Stimulated activated naive CD4-positive, alpha-beta T cell treated with Interleukin-2 at 50 U/mL for 16 hours (primary cell): Measurements from ENCODE around the gene ACLY.
A peak's percentile ranks its signal among the peaks of the same experiment; 100 is the strongest.
"Not testable (repeated sequence)": the region's sequence is repeated elsewhere in the genome, so short reads cannot be mapped to it uniquely, and the experiment has no call there.

Experiments used
- DNase-seq: peaks from one replicate; lab custom pipeline; 2025; lab: John Stamatoyannopoulos, UW

ACLY gene

DNA sequence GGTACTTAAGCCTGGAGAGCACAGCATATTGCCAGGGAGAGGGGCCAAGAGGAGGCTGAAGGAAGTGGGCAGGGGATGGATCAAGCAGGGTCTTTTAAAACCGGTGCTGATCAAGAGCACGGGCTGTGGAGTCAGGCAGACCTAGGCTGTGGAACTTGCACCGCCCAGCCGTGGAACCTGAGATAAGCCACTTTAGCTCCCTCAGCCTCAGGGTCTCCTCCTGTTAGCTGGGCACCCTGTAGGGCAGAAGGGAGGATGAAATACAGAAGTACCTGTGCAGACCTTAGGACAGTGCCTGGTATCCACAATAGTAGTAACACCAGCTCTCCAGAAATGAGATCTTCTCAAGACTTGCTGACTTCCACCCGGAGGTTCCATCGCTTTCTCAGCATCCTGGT is 20.9 kb upstream of the ACLY start:
- no peak for DNase-seq

DNA sequence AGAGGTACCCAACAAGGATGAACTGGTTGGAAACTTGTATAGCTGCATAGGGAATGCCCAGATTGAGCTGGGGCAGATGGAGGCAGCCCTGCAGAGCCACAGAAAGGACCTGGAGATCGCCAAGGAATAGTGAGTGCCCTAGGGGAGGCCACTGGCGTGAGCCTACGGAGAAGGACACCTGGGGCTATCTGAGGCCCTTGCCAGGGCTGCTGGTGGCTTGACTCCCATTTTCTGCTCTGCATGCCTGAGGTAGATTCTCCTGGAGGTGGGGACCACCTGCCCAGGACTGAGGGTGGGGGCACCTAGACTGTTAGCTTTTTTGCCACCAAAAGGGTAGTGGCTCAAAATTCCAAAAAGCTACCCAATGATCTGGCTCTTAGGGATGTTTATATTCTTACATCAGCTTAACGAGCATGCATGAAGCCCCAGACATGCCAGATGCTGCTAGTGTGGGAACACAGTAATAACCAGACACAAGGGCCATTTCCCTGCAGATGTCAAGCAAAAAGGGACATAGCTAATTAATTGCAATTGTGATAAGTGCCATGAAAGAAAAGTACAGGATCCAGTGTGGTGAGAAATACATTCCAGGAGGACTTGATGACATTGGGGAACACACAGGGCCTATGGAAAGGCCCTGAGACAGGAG is 20.4 kb upstream of the ACLY start:
- no peak for DNase-seq

DNA sequence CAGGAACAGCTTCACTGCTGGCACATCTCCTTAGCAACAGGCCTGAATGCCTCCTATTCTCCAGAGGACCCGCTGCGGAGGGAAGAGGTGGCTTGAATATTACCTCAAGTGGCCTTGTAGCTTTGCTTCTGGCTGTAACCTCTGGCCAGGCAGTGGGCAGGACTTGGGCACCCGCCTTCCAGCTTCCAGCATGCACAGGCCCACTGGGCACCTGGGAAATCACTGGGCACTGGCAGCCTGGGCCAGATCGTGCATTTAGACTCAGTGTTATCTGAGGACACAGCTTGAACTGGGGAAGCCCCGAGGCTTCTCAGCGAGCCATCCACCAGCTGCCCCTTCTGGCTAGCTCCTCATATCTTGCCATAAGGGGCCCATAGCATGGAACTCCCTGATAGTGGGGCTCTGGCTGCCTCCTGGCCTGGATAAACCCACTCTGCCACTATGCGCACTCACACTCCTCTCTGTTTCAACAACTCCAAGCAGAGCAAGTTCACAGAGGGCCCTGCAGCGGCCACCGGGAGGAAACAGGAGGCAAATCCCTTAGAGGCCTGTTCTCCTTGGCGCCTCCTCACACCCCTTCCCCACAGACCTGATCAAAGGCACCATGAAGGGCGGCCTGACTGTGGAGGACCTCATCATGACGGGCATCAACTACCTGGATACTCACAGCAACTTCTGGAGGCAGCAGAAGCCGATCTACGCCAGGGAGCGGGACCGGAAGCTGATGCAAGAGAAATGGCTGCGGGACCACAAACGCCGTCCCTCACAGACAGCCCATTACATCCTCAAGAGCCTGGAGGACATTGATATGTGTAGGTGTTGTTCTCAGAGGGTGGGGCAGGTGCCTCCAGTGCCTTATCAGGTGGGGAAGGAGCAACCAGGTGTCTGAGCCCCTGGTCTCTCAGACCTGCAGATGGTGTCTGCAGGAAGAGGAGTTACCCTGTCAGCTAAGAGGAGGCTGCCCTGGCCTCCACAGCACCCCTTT is 19.5 kb upstream of the ACLY start:
- no peak for DNase-seq

- DNase-seq = no peak
Measured at GRCh38 chr17:41935641-41936040, 16.9 kb upstream of the ACLY start.

GRCh38 chr17:41932816-41933389 is 14.2 kb upstream of the ACLY start:
- no peak for DNase-seq

DNA sequence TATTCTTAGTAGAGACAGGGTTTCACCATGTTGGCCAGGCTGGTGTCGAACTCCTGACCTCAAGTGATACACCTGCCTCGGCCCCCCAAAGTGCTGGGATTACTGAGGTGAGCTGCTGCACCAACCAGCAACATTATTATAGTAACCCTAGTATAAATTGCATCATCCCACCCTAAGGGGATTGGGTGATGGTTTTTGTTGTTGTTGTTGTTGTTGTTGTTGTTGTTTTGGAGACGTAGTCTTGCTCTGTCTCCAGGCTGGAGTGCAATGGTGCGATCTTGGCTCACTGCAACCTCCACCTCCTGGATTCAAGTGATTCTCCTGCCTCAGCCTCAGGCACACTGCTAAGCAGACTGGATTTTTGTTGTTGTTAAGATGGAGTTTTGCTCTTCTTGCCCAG is 13.0 kb upstream of the ACLY start:
- DNase-seq = not testable (repeated sequence)

- DNase-seq = not testable (repeated sequence)
Measured at GRCh38 chr17:41930833-41931156, 12.0 kb upstream of the ACLY start.

GRCh38 chr17:41930009-41930832 is 11.5 kb upstream of the ACLY start, which contains the start of gene ODAD4:
ODAD4 (plus strand) TSS chr17:41930617; CDS start chr17:41930724, 107 bp downstream.
- DNase-seq = peak; percentile 96

- no peak for DNase-seq
Measured at GRCh38 chr17:41928693-41929251, 10.0 kb upstream of the ACLY start.

DNA sequence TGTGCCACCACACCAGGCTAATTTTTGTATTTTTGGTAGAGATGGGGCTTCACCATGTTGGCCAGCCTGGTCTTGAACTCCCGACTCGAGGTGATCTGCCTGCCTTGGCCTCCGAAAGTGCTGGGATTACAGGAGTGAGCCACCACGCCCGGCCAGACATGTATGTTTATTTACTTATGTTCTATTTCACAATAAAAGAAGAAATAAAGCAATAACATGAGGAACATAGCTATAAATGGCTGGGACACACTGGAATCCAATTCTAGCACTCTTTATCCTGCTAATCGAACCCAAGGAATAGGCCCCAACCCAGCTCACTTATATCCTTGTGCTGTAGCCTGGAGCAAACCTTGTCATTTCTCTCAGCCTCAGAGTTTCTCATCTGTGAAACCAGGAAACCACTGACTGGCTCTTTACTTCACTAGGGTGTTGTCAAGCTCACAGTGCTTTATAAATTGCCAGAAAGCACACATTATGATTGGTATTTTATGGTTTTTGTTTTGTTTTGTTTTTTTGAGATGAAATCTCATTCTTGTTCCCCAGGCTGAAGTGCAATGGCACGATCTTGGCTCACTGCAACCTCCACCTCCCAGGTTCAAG is 7.3 kb upstream of the ACLY start:
- no peak for DNase-seq

- no peak for DNase-seq
Measured at GRCh38 chr17:41920580-41920955, 1.8 kb upstream of the ACLY start.

GRCh38 chr17:41919840-41920579 is 1.3 kb upstream of the ACLY start:
- no peak for DNase-seq

DNA sequence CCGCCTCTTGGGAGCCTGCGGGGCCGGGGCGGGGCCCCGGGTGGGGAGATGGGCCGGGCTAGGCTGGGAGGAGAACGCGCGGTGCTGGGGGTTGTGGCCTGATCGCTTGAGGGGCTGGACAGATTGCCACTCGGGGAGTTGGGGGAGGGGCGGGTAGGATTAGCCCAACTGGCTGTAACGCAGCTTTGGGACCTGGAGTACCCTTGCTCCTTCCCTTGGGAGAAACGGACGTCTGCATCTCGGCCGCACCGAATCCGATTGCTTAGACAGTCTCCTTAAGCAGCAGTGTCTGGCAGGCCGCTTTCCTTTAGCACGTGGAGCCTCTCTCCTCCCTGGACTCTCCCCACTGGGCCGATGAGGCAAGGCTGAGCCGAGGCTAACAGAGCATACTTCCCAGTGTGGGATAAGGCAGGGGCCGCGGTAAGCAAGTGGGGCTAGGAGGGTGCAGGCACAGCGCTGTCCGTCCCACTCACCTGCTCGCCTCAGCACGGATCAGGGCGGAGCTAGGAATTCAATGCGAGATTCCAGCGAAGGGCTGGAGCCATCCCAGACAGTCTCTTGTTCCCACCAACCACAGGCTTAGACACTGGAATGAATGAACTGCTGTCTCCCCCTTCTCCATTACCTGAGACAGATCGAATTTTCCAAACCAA is 540 bp upstream of the ACLY start:
- no peak for DNase-seq

GRCh38 chr17:41917679-41918313 is 955 bp downstream of the ACLY start:
- peak; percentile 34 for DNase-seq

DNA sequence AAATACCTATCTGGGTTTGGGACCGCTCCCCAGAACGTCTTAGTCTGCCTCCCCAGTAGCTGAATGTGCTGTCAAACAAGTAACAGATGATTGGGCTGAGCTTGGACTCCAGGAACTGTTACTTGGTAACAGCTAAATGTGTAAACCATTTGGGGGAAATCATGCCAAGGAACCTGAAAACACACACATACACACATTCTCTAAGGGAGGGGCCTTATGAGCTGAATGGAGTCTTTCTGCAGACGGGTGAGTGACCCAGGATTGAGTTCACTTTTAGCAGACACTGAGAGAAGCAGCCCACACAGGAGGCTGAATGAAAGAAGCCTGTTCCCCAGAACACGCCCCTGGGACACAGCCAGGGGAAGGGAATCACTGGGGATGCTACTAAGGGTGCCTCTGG is 1.6 kb downstream of the ACLY start:
- DNase-seq = no peak

DNA sequence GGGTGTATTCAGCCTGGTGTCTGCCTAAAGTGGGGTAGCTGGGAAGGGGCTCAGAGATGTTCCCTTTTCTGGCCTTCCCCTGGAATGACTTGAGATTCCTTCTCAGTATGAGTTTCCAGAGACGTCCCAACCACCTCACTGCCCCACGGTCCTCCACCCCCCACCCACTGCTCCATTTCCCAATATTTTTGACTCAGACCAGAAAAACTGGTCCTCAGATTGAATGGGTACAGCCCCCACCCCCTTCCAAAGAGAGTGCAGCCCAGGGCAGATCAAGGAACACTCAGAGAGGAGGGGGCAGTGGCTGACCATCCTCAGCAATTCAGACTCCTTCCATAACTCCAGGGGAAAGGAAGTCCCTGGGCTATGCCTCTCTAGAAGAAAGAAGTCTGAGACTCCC is 3.2 kb downstream of the ACLY start:
- DNase-seq = no peak

DNA sequence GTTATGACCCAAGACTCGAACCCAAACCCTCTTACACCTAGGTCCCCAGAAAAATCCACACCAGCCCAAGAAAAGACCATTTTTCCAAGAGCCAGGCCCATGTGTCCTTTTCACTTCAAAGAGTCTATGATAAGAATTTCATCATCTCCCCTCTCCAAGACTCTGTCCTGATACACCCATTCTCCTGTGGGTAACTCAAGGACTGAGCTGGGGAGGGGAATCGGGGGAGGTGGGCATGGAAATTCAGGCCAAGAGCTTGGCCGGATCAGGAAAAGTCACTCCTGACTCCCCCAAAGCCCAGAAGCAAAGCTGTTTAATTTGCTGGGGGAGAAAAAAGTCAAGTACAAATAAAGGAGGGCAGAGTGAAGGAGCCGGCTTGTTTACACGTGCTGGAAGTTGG is 3.7 kb downstream of the ACLY start:
- DNase-seq = no peak

DNA sequence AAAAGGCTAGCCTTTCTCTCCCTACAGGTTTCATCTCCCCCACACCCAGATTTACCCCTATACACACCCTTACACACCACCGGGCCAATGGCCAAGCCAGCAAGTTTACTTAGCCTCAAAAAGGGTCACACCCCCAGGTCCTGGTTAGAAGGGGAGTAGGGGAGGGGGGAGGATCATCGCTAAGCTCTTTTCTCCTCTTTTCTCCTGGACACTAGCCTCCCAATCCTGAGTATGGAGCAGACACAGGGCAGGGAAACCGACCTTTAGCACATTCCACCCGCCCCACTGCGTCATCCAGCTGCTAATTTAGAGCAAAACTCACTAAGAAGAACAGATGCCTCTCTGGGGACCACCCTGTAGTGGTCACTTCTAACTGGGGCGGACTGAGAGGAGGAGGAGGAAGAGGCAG is 4.4 kb downstream of the ACLY start:
- DNase-seq = no peak

DNA sequence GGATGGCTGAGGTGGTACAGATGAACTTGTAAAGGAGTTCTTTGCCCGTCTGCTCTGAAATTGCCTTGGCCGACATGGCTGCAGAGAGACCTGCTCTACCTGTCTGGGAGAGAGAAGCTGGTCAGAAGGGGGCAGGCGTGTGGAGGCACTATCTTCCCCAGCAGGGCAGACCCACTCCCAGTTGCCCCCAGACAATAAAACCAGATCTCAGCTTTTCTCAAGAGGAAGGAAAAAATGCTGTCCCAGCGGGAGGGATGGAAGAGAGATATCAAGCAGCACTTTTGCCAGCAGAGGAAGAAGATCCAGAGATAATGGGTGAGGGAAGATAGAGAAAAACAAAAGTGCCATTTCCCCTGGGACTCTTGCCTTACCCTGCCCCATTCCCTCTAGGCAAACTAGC is 5.0 kb downstream of the ACLY start:
- no peak for DNase-seq

GRCh38 chr17:41912925-41913324 is 5.8 kb downstream of the ACLY start:
- DNase-seq = no peak
